Right lobe of liver (tissue), 6 donors: ENCODE data around the gene TLE2. TPM values are rescaled to one million over a fixed set of nuclear protein-coding genes. Genes with fewer than 3 reads are reported as not detected.
A peak's percentile ranks its signal among the peaks of the same experiment; 100 is the strongest.

Experiments
- ATAC-seq, 4 donors: fragments of 200-7000 bp; cut with Tn5 transposase; one replicate each; pipeline ENCODE4 v1.9.1; 2020; ENCODE audit warnings: mild to moderate bottlenecking in 4 of 4, moderate library complexity in 4 of 4
- DNase-seq, 3 donors: peaks; one replicate each; pipeline ENCODE4 v3.0.0-alpha.2; 2020
- H3K27ac ChIP-seq, 3 donors: fragments of 200-600 bp; one replicate each; pipeline ENCODE4 v1.8.0; 2022
- H3K27me3 ChIP-seq, 2 donors: fragments of 200-600 bp; one replicate each; pipeline ENCODE4 v1.8.0; 2022
- H3K36me3 ChIP-seq, 4 donors: fragments of 200-600 bp; sonication (generic) in 1 of 4; one replicate each; pipeline versions ENCODE4 v1.5.1 to v1.8.0; 2017 to 2022; ENCODE audit warnings: control low read depth in 1 of 4
- H3K4me1 ChIP-seq, 4 donors: fragments of 200-600 bp; sonication (generic) in 1 of 4; one replicate each; pipeline versions ENCODE4 v1.5.1 to v1.8.0; 2017 to 2022; ENCODE audit warnings: control low read depth in 1 of 4
- H3K4me3 ChIP-seq, 3 donors: fragments of 200-600 bp; one replicate each; pipeline ENCODE4 v1.8.0; 2022
- H3K9me3 ChIP-seq, 4 donors: fragments of 200-600 bp; sonication (generic) in 1 of 4; one replicate each; pipeline versions ENCODE4 v1.5.1 to v1.8.0; 2017 to 2022; ENCODE audit warnings: control low read depth in 1 of 4
- CTCF ChIP-seq, 4 donors: fragments of 200-600 bp in 3 of 4; fragments of 450-650 bp in 1 of 4; IDR thresholded peaks; one replicate each; pipeline versions ENCODE4 v1.5.1 to v1.8.0; 2016 to 2022; ENCODE audit warnings: antibody characterized with exemption in 4 of 4, mild to moderate bottlenecking in 2 of 4
- POLR2A ChIP-seq: fragments of 450-650 bp; IDR thresholded peaks from one replicate; pipeline ENCODE4 v1.6.1; 2017; ENCODE audit warnings: antibody characterized with exemption, mild to moderate bottlenecking
- WGBS: methylation state at CpG from one replicate; pipeline ENCODE4 v1.1.6; 2018; ENCODE audit warnings: low coverage, low lambda C conversion rate; ENCODE audit not compliant: insufficient coverage; ENCODE audit errors: missing lambda C conversion rate; 5-methylcytosine and 5-hydroxymethylcytosine counted together
- intact Hi-C, 2 donors: fragments of 100-400 bp; cut with DNase I; formaldehyde crosslinking; loops; one replicate each; pipeline versions ENCODE4 v1.11.2 to v1.14.1; 2022
- total RNA-seq, 6 experiments: library from RNA; depleted of rRNA in 2 of 6; stranded (reverse); fragments of >200 nt in 2 of 6; fragmentation: NEBNext Ultra II Directional in 3 of 6; extraction: Animal tissue kit (Norgen Biotek cat#: 25700) in 3 of 6; gene quantifications; one replicate each; pipeline versions ENCODE4 v1.1.0 to v1.2.4, GENCODE V29; 2016 to 2023
- donor health status: DM: no; HTN: yes; CAD: no.
- donor health status: DM: no; HTN: no; CAD: no.
- donor health status: DM: no; HTN: no; CAD: no.
- donor health status: DM: no; HTN: yes; CAD: no.
- donor health status: DM: no; HTN: yes; CAD: no.

The TLE2 gene
- total RNA-seq, 6 experiments from 2014 or later = 6.1 to 20.6 (median 9.3) TPM

GRCh38 chr19:3020321-3020960 lies 8.6 kb downstream of the TLE2 start:
- DNase-seq (no peak), ATAC-seq (no peak)
- no peaks in the 10 kb centered on the region for H3K9me3 ChIP-seq
- no peaks in the 10 kb centered on the region for H3K4me1 ChIP-seq
- H3K27ac ChIP-seq = no peak overlapping the region
- TF ChIP-seq POLR2A (no peak), CTCF (IDR thresholded peaks at IDR 0.05) (no peak)
- intact Hi-C loops = no loop called here
- H3K27me3 ChIP-seq = no peaks in the 10 kb centered on the region
- H3K36me3 ChIP-seq = no peaks in the 10 kb centered on the region
- no peak overlapping the region for H3K4me3 ChIP-seq
- WGBS = 91% methylated on average over 15 of the region's 18 CpGs

GRCh38 chr19:3019211-3019854 lies 9.7 kb downstream of the TLE2 start:
- H3K36me3 ChIP-seq = no peaks in the 10 kb centered on the region
- no peak overlapping the region for H3K4me3 ChIP-seq
- H3K27me3 ChIP-seq = no peaks in the 10 kb centered on the region
- H3K4me1 ChIP-seq = no peaks in the 10 kb centered on the region
- no peak overlapping the region for H3K27ac ChIP-seq
- intact Hi-C loops = no loop called here
- ATAC-seq (peak in 1 of 4 donors; percentile 39), DNase-seq (no peak)
- WGBS = 95% methylated on average over 16 of the region's 28 CpGs
- no peak for TF ChIP-seq CTCF (IDR thresholded peaks at IDR 0.05)
- no peak for TF ChIP-seq POLR2A
- no peaks in the 10 kb centered on the region for H3K9me3 ChIP-seq

- no peaks in the 10 kb centered on the region for H3K36me3 ChIP-seq
- DNase-seq = no peak
Observed at GRCh38 chr19:3017923-3018322, 11.2 kb downstream of the TLE2 start.

More at GRCh38 chr19:3017923-3018322, 11.2 kb downstream of the TLE2 start:
- WGBS = 92% methylated on average over 3 of the region's 7 CpGs
- Histone ChIP-seq H3K4me3 (no peak overlapping the region), H3K4me1 (no peaks in the 10 kb centered on the region), H3K27ac (no peak overlapping the region), H3K9me3 (no peaks in the 10 kb centered on the region), H3K27me3 (no peaks in the 10 kb centered on the region)
- intact Hi-C loops = no loop called here
- TF ChIP-seq CTCF (IDR thresholded peaks at IDR 0.05) = no peak
- no peak for TF ChIP-seq POLR2A
- ATAC-seq = no peak
